NCI-H146 treated with DMSO at 0.1 percent for 48 hours (cell line): ENCODE data around the gene IL22RA2.
"Not testable (repeated sequence)": the region's sequence is repeated elsewhere in the genome, so short reads cannot be mapped to it uniquely, and the experiment has no call there.

Source experiments
- DNase-seq: peaks from one replicate; lab custom pipeline; 2025; ENCODE audit not compliant: unreplicated experiment; lab: John Stamatoyannopoulos, UW

The IL22RA2 gene

GRCh38 chr6:137126875-137127485, 46.5 kb downstream of the IL22RA2 start:
- no peak for DNase-seq

- DNase-seq: no peak
Observed at GRCh38 chr6:137123078-137123477, 50.4 kb downstream of the IL22RA2 start.

DNA sequence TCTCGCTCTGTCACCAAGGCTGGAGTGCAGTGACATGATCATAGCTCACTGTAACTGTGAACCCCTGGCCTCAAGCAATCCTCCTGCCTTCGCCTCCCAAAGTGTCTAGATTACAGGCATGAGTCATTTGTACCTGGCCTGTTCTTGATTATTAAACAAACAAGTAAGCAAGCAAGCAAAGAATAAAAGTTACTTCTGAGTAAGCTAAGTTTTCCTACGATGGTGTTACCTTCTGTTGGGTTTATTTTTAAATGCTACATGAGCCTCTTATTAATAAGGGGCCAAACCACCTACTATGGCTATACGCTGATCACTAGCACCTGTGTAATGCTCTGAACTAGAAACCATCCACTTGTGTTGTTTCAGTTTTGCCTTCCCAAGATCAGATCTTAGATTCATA, 50.8 kb downstream of the IL22RA2 start:
- no peak for DNase-seq

DNA sequence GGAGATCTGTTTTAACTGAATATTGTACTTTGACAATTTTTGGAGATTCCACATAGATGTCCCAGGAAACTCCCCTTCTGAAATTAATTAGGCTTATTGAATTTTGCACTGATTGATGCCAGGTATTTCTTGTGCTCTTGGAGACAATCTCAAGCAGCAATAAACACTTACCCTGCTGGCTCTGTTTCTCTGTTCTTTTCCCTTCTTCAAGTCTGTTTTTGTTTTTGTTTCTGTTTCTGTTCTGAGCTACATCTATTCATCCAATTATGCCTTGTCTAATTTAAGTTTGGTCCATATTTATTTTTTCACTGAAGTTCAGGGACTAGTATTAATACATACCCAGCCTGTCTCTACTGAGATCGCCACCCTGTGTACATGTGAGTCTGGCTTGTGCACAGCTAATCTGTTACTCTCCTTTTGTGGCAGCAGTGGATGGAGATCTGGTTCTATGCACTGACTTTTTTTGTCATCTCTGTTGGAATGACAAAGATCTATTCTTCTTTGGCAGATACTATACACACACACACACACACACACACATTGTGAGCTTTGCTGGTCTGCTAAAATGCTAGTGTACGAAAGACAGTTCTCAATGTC, 51.9 kb downstream of the IL22RA2 start:
- DNase-seq: no peak

- no peak for DNase-seq
Observed at GRCh38 chr6:137120748-137121147, 52.7 kb downstream of the IL22RA2 start.

DNA sequence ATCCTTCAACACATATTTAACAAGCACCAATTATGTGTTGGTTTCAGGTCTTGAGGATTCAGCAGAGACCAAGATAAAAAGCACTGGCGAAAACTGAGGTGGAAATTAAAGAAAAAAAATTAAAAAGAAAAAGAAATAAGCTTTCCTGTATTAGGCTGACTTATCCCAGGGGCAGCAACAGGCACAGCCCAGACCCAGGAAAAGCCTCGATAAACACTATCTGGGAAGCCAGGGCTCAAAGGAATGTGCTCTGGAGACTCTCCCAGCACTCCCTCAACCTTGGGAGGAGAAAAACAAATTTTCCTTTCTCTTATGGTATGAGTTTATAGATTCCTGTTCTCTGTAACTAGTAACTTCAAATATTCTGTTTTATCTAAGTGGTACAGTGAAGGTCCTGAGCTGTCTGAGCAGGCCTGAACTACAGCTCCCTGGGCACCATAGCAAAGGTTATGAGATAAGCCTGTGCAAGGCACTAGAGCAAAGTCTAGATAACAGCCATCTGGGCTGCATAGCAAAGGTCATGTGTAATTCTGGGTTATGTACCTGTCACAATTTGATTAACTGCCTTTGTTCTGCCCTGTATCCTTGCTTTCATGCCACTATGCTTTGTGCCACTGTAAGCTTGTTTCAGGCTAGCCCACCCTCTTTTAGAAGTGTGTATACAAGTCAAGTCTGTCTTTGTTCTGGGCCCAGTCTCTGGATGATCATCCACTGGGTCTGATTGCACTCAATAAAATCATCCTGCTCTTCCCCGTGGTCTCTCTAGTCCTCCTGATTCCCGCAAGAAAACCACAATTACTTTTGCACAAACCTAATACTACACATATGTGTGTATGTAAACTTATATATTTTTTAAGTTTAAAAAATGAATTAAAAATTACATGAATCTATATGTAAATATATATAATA, 54.0 kb downstream of the IL22RA2 start:
- DNase-seq: no peak

GRCh38 chr6:137117581-137117980, 55.9 kb downstream of the IL22RA2 start:
- DNase-seq: no peak

- no peak for DNase-seq
Observed at GRCh38 chr6:137116807-137117206, 56.6 kb downstream of the IL22RA2 start.

GRCh38 chr6:137115658-137116057, 57.8 kb downstream of the IL22RA2 start:
- DNase-seq: no peak

- DNase-seq: no peak
Observed at GRCh38 chr6:137112067-137112355, 61.4 kb downstream of the IL22RA2 start.

GRCh38 chr6:137111296-137112066, 62.0 kb downstream of the IL22RA2 start:
- DNase-seq: no peak

GRCh38 chr6:137107767-137108105, 65.7 kb downstream of the IL22RA2 start:
- no peak for DNase-seq

- DNase-seq: not testable (repeated sequence)
Observed at GRCh38 chr6:137107047-137107766, 66.2 kb downstream of the IL22RA2 start.

GRCh38 chr6:137106183-137106582, 67.3 kb downstream of the IL22RA2 start:
- no peak for DNase-seq

GRCh38 chr6:137105375-137105774, 68.1 kb downstream of the IL22RA2 start:
- DNase-seq: no peak

DNA sequence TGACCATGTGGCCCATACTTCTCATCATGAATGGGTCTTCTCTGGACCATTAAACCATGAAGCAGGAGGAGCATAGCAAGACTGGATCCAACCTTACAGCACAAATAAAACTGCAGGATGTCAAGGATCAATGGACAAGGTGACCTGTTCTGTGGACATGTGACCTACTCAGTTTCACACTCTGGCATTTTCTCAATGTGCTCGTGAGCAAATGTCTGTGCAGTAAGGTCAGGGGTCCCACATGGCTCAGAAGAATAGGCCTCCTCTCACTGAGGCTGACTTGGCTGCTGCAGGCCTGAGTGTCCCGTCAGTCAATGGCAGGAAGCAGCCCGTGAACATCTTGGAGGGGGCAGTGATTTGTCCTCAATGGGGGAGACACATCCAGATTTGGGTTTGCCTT, 68.5 kb downstream of the IL22RA2 start:
- DNase-seq: no peak

DNA sequence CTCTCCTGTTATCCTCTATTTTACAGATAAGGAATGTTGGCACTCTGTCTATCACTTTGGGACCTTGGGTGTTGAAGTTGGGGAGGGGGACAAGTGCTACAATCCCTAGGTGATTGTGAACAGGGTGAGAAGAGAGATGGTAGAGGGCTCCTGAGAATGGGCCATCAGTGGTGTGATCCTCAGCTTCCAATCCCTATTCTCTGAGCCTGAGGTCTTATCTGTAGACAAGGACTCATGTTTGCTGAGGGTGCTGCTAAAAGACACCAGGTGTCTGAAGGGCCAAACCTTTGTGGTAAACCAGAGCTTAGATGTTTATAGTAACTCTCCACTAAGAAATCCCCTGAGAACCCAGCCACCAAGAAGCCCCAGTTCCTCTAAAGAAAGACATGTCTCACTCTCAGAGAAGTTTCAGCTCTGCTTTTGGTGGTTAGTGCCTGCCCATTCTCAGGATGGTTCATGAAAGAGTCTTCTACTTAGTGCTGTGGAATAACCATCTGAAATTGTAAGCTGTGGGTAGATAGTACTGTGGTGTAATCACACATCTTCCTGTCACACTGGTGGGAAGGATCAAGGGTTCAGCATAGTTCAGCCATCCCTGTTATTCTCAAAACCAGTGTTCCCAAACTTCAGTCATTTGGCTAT, 70.5 kb downstream of the IL22RA2 start:
- DNase-seq: no peak

DNA sequence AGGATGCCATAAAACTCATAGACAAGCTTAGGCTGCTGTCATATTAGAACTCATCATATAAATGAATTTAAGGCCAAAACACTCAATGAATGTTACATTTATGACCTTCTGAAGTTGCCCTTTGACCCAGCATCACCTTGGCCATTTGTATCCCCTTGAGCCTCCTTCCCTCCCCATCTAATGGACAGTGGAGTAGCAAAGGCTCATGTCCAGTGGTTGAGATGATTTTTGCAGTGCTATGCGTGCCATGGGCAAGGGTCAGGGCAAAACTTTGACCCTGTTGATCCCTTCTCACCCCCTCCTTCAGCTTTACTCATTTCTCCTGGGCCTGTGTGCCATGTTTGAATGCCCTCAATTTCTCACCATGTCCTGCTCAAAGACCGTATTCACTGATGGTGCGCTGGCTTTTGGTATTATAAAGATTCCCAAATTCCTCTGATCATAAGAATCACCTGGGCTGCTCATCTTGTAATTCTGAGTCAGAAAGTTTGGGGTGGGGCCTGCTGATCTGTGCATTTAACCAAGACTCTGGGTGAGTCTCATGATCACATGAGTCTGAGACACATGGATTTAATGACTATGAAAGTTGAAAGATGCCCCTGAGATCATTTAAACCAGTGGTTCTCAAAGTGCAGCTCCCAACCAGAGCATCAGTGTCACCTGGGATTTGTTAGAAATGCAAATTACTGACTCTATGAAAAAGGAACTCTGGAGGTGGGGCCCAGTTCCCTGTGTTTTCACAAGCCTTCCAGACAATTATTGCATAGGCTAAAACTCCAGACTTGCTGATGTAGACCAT, 71.2 kb downstream of the IL22RA2 start:
- no peak for DNase-seq

DNA sequence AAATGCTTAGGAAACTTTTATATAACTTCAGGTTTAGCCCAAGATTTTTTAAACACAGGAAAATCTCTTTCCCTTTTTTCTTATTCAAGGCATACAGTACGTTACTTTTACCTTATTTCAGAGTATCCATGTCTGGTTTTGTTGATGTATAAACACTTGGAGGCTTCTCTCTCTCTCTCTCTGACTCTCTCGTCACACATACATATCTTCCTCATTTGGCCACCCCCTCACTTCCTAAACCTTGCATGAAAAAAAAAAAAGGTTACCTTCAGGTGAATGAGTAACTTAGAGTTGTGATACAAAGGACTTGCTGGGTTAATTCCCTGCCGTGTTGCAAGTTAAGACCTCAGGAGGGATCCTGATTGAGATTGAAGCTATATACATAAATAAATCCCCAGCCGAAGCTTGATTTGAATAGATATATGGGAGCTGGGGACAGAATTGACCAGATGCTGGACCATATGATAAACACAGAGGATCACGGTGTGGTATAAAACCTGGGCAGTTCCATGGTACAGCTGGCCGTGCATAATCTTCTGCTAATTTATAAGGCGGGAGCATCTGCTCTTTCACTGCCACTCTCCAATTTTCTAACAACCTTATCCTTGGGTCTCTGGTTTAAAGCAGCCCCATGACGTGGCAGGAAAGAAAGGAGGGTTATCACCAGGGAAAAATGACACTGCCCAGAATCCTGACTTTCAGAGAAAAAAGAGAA, 73.6 kb downstream of the IL22RA2 start:
- DNase-seq: no peak
